Mesodermal cell (in vitro differentiated cells): Measurements from ENCODE around the gene DHCR7.

Experiments
- H3K27ac ChIP-seq: 2 replicates; pipeline ENCODE4 v1.7.0; 2013; ENCODE audit warnings: mild to moderate bottlenecking, low read depth, low read length, moderate library complexity; ENCODE audit not compliant: severe bottlenecking
- H3K36me3 ChIP-seq: 2 replicates; pipeline ENCODE4 v1.7.1; 2013; ENCODE audit warnings: mild to moderate bottlenecking, low read length, moderate library complexity; ENCODE audit not compliant: control insufficient read depth, insufficient read depth
- H3K4me1 ChIP-seq: one replicate; pipeline ENCODE4 v1.7.1; 2013; ENCODE audit warnings: mild to moderate bottlenecking, low read length; ENCODE audit not compliant: insufficient read depth, control insufficient read depth, poor library complexity, severe bottlenecking
- H3K4me3 ChIP-seq: 2 replicates; pipeline ENCODE4 v1.7.0; 2013; ENCODE audit warnings: low read length, control low read depth, mild to moderate bottlenecking; ENCODE audit not compliant: insufficient read depth, poor library complexity, severe bottlenecking; ENCODE audit errors: extremely low read depth
- H3K9me3 ChIP-seq: 2 replicates; pipeline ENCODE4 v1.7.1; 2013; ENCODE audit warnings: mild to moderate bottlenecking, low read length, moderate library complexity; ENCODE audit not compliant: control insufficient read depth
- WGBS, 2 experiments: methylation state at CpG; one replicate each; pipeline ENCODE4 v1.1.5; 2013; ENCODE audit warnings: missing lambda C conversion rate in 2 of 2; ENCODE audit not compliant: insufficient coverage in 2 of 2; 5-methylcytosine and 5-hydroxymethylcytosine counted together

The DHCR7 gene

GRCh38 chr11:71435278-71435951, 12.8 kb downstream of the DHCR7 start:
- H3K4me1 ChIP-seq = no peaks in the 10 kb centered on the region
- no peaks in the 10 kb centered on the region for H3K9me3 ChIP-seq
- no peak overlapping the region for H3K27ac ChIP-seq
- peaks cover 59% of the 10 kb centered on the region for H3K36me3 ChIP-seq
- H3K4me3 ChIP-seq = no peak overlapping the region
- 93 to 95% methylated on average over 24 to 36 of the region's 39 CpGs for WGBS, 2 experiments

GRCh38 chr11:71434576-71435130, 13.5 kb downstream of the DHCR7 start:
- H3K9me3 ChIP-seq = no peaks in the 10 kb centered on the region
- no peak overlapping the region for H3K4me3 ChIP-seq
- no peak overlapping the region for H3K27ac ChIP-seq
- WGBS, 2 experiments = 86% methylated on average over 15 to 18 of the region's 18 CpGs
- H3K36me3 ChIP-seq = peaks cover 52% of the 10 kb centered on the region
- H3K4me1 ChIP-seq = no peaks in the 10 kb centered on the region

- Histone ChIP-seq H3K9me3 (no peaks in the 10 kb centered on the region), H3K4me3 (no peak overlapping the region), H3K27ac (no peak overlapping the region), H3K36me3 (peaks cover 44% of the 10 kb centered on the region), H3K4me1 (no peaks in the 10 kb centered on the region)
- WGBS, 2 experiments = 91 to 92% methylated on average over 8 to 11 of the region's 19 CpGs
Observed at GRCh38 chr11:71433648-71434450, 14.3 kb downstream of the DHCR7 start.

- Histone ChIP-seq H3K36me3 (peaks cover 35% of the 10 kb centered on the region), H3K27ac (no peak overlapping the region), H3K4me3 (no peak overlapping the region), H3K9me3 (no peaks in the 10 kb centered on the region), H3K4me1 (no peaks in the 10 kb centered on the region)
- WGBS, 2 experiments = 90 to 97% methylated on average over 4 to 5 of the region's 7 CpGs
Observed at GRCh38 chr11:71432761-71433647, 15.2 kb downstream of the DHCR7 start.

- Histone ChIP-seq H3K36me3 (peaks cover 20% of the 10 kb centered on the region), H3K9me3 (no peaks in the 10 kb centered on the region), H3K27ac (no peak overlapping the region), H3K4me1 (no peaks in the 10 kb centered on the region), H3K4me3 (no peak overlapping the region)
- 42 to 75% methylated on average over 3 to 6 of the region's 7 CpGs for WGBS, 2 experiments
Observed at GRCh38 chr11:71431271-71431670, 16.9 kb downstream of the DHCR7 start.

- Histone ChIP-seq H3K4me1 (no peaks in the 10 kb centered on the region), H3K36me3 (peaks cover 10% of the 10 kb centered on the region), H3K9me3 (no peaks in the 10 kb centered on the region), H3K4me3 (no peak overlapping the region), H3K27ac (no peak overlapping the region)
- 92 to 95% methylated on average over 7 to 9 of the region's 9 CpGs for WGBS, 2 experiments
Observed at GRCh38 chr11:71430166-71430565, 18.0 kb downstream of the DHCR7 start.

- Histone ChIP-seq H3K4me1 (no peaks in the 10 kb centered on the region), H3K4me3 (no peak overlapping the region), H3K36me3 (peaks cover 5% of the 10 kb centered on the region), H3K9me3 (no peaks in the 10 kb centered on the region), H3K27ac (no peak overlapping the region)
- 93 to 97% methylated on average over 3 of the region's 6 CpGs for WGBS, 2 experiments
Observed at GRCh38 chr11:71429701-71430100, 18.5 kb downstream of the DHCR7 start.

GRCh38 chr11:71428861-71429435, 19.2 kb downstream of the DHCR7 start:
- Histone ChIP-seq H3K4me1 (no peaks in the 10 kb centered on the region), H3K4me3 (no peak overlapping the region), H3K27ac (no peak overlapping the region), H3K36me3 (no peaks in the 10 kb centered on the region), H3K9me3 (no peaks in the 10 kb centered on the region)
- WGBS, 2 experiments = 83 to 86% methylated on average over 6 of the region's 7 CpGs

- no peak overlapping the region for H3K4me3 ChIP-seq
- no peak overlapping the region for H3K27ac ChIP-seq
- WGBS, 2 experiments = 60% methylated on average over 1 of the region's 3 CpGs; no CpG with 5 or more reads in 1 of the 2 experiments
- no peaks in the 10 kb centered on the region for H3K9me3 ChIP-seq
- no peaks in the 10 kb centered on the region for H3K36me3 ChIP-seq
- H3K4me1 ChIP-seq = no peaks in the 10 kb centered on the region
Observed at GRCh38 chr11:71426413-71426812, 21.8 kb downstream of the DHCR7 start.

GRCh38 chr11:71425860-71426259, 22.3 kb downstream of the DHCR7 start:
- 74 to 86% methylated on average over 3 to 4 of the region's 4 CpGs for WGBS, 2 experiments
- no peak overlapping the region for H3K27ac ChIP-seq
- no peak overlapping the region for H3K4me3 ChIP-seq
- H3K9me3 ChIP-seq = no peaks in the 10 kb centered on the region
- H3K4me1 ChIP-seq = no peaks in the 10 kb centered on the region
- no peaks in the 10 kb centered on the region for H3K36me3 ChIP-seq
